HepG2 (cell line): ENCODE results near the gene LRRC45. TPM values are rescaled to one million over a fixed set of nuclear protein-coding genes. Genes with fewer than 3 reads are reported as not detected.

Experiments used
- CREM ChIP-seq, 2 experiments: sonication (generic) in 1 of 2; formaldehyde crosslinking in 1 of 2; IDR thresholded peaks; 2 replicates each; pipeline versions ENCODE4 v1.4.0 to v1.6.1; 2016 to 2020; ENCODE audit warnings: antibody characterized with exemption in 1 of 2, mild to moderate bottlenecking in 1 of 2, missing genetic modification reagents in 1 of 2
- DR1 ChIP-seq: sonication (generic); formaldehyde crosslinking; IDR thresholded peaks from 2 replicates; pipeline ENCODE4 v1.8.0; 2021; ENCODE audit warnings: mild to moderate bottlenecking, missing genetic modification reagents, inconsistent platforms
- FOXO1 ChIP-seq: sonication (generic); formaldehyde crosslinking; IDR thresholded peaks from 2 replicates; pipeline ENCODE4 v1.4.0; 2020; ENCODE audit warnings: missing genetic modification reagents
- HNRNPUL1 ChIP-seq: fragments of 200-400 bp; formaldehyde crosslinking; IDR thresholded peaks from 2 replicates; pipeline ENCODE4 v1.6.1; 2017; ENCODE audit warnings: low read depth, mild to moderate bottlenecking, low read length, moderate library complexity
- IKZF5 ChIP-seq: IDR thresholded peaks from 2 replicates; pipeline ENCODE4 v1.6.1; 2018; ENCODE audit warnings: missing genetic modification reagents, mild to moderate bottlenecking, missing compliant biosample characterization
- JUNB ChIP-seq: sonication (generic); formaldehyde crosslinking; IDR thresholded peaks from 2 replicates; pipeline ENCODE4 v1.8.0; 2022; ENCODE audit warnings: missing genetic modification reagents, mild to moderate bottlenecking, borderline replicate concordance
- KMT2B ChIP-seq: IDR thresholded peaks from 2 replicates; pipeline ENCODE4 v1.6.1; 2016; ENCODE audit warnings: missing genetic modification reagents, missing compliant biosample characterization
- MTF2 ChIP-seq: sonication (generic); formaldehyde crosslinking; IDR thresholded peaks from 2 replicates; pipeline ENCODE4 v1.5.0; 2020; ENCODE audit warnings: missing genetic modification reagents, borderline replicate concordance
- PREB ChIP-seq: sonication (generic); formaldehyde crosslinking; IDR thresholded peaks from 2 replicates; pipeline ENCODE4 v1.4.0; 2020; ENCODE audit warnings: missing genetic modification reagents
- RXRA ChIP-seq: sonication (generic); formaldehyde crosslinking; IDR thresholded peaks from 2 replicates; pipeline ENCODE4 v1.5.1; 2020; ENCODE audit warnings: missing genetic modification reagents
- SMAD3 ChIP-seq: sonication (generic); formaldehyde crosslinking; IDR thresholded peaks from 2 replicates; pipeline ENCODE4 v1.4.0; 2020; ENCODE audit warnings: missing genetic modification reagents
- SMARCE1 ChIP-seq: fragments of 450-650 bp; IDR thresholded peaks from 2 replicates; pipeline ENCODE4 v1.6.1; 2017; ENCODE audit warnings: borderline replicate concordance
- SOX5 ChIP-seq: IDR thresholded peaks from 2 replicates; pipeline ENCODE4 v1.6.1; 2016; ENCODE audit warnings: borderline replicate concordance
- XBP1 ChIP-seq: sonication (generic); formaldehyde crosslinking; IDR thresholded peaks from 2 replicates; pipeline ENCODE4 v1.5.0; 2020; ENCODE audit warnings: missing genetic modification reagents
- ZNF441 ChIP-seq: sonication (generic); formaldehyde crosslinking; IDR thresholded peaks from 2 replicates; pipeline ENCODE4 v1.7.0; 2021; ENCODE audit warnings: missing genetic modification reagents, borderline replicate concordance
- ZNF652 ChIP-seq: IDR thresholded peaks from 2 replicates; pipeline ENCODE4 v1.6.1; 2016; ENCODE audit warnings: low read depth, borderline replicate concordance
- ZNF740 ChIP-seq: sonication (generic); formaldehyde crosslinking; IDR thresholded peaks from 2 replicates; pipeline ENCODE4 v1.4.0; 2020; ENCODE audit warnings: missing genetic modification reagents
- ZNF766 ChIP-seq: sonication (generic); formaldehyde crosslinking; IDR thresholded peaks from 2 replicates; pipeline ENCODE4 v1.5.0; 2020; ENCODE audit warnings: missing genetic modification reagents, borderline replicate concordance
- ZNF850 ChIP-seq: sonication (generic); formaldehyde crosslinking; conservative IDR thresholded peaks from 2 replicates; pipeline ENCODE4 v1.9.0; 2021; ENCODE audit warnings: mild to moderate bottlenecking, missing genetic modification reagents
- polyA plus RNA-seq, 8 experiments: library from polyadenylated mRNA; depleted of rRNA in 3 of 8; stranded (reverse) in 7 of 8; unstranded in 1 of 8; fragments of >200 nt; fragmentation: Illumina TruSeq in 4 of 8; extraction: Trizol in 4 of 8; gene quantifications; 2 replicates each; pipeline versions ENCODE4 v1.2.1 to v1.2.3, GENCODE V29; 2011 to 2016; ENCODE audit warnings: low read depth in 4 of 8, missing spikeins in 1 of 8, mixed read lengths in 1 of 8; ENCODE audit not compliant: insufficient read depth in 1 of 8
- total RNA-seq, 5 experiments: library from RNA; depleted of rRNA; stranded (reverse); fragments of >200 nt; fragmentation: Illumina TruSeq; extraction: Trizol; gene quantifications; 2 replicates each; pipeline ENCODE4 v1.2.3, GENCODE V29; 2016; ENCODE audit warnings: low read depth in 1 of 5
- TF ChIP-seq, protein P1 (sequence below): sonication (generic); formaldehyde crosslinking; IDR thresholded peaks from 2 replicates; pipeline ENCODE4 v1.8.1; 2023; ENCODE audit warnings: missing genetic modification reagents, mild to moderate bottlenecking, borderline replicate concordance
- TF ChIP-seq, protein P2 (sequence below): sonication (generic); formaldehyde crosslinking; IDR thresholded peaks from 2 replicates; pipeline ENCODE4 v1.5.0; 2020; ENCODE audit warnings: missing genetic modification reagents, mild to moderate bottlenecking, borderline replicate concordance
- TF ChIP-seq, protein P3 (sequence below): sonication (generic); formaldehyde crosslinking; IDR thresholded peaks from 2 replicates; pipeline ENCODE4 v1.4.0; 2020; ENCODE audit warnings: low read depth, mild to moderate bottlenecking, missing genetic modification reagents
- TF ChIP-seq, protein P4 (sequence below): sonication (generic); formaldehyde crosslinking; IDR thresholded peaks from 2 replicates; pipeline ENCODE4 v1.4.0; 2020; ENCODE audit warnings: missing genetic modification reagents; ENCODE audit errors: not compliant biosample characterization

LRRC45 gene
- total and polyA plus RNA-seq, 2 of the 13 experiments (the other 11 are each of a cell fraction or from before 2014, with no cell fraction given), result 11.6 to 48.1 TPM

DNA sequence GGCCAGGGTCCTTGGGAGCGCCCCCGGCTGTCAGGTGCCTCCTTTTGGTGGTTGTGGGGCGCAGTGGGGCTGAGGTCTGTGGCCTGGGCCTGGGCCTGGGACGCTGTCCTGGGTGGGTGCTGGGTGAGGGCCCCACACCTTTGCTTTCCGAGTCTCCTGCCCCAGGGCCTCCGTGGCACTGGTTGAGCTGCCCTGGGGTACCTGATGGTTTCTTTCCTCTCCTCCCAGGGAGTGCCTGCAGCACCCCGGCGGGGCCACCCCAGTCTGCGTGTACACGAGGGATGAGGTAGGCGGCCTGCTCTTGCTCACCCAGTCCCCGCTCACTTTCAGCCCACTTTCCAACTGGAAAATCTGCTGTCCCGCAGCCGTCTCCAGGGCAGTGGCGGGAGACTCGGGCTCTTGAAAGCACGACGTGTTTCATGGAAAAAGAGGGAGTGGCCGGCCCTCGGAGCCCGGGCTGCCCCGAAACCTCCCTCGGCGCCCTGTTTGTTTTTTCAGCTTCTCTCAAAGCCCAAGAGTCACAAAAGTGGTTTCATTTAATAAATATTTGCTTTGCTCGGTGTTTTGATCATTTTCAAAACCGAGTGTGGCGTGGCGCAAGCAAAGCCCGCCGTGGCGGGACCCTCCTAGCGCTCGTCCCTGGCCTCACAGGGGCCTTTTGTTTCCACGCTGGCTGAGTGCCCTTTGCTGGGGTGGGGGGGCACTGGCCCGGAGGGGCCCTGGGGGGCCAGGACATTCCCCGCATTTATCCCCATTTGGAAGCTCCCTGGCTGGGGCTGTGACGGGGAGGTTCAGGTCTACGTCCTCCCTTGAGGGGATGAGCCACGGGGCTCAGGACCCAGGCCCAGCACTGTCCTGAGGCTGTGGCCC, 28.3 kb upstream of the LRRC45 start (continued):
- TF ChIP-seq IKZF5 (CRISPR knock-in tag) (peak; percentile 22), PREB (CRISPR knock-in tag) (no peak), SMARCE1 (no peak), HNRNPUL1 (no peak), XBP1 (CRISPR knock-in tag) (no peak), ZNF766 (CRISPR knock-in tag) (0 out of 2 replicates have a peak, but pooled peaks have one; percentile 27), MTF2 (no peak), ZNF441 (CRISPR knock-in tag) (peak; percentile 5; the same call in 1 of the 2 replicates), ZNF740 (CRISPR knock-in tag) (peak; percentile 99), SMAD3 (CRISPR knock-in tag) (peak; percentile 79; the same call in 1 of the 2 replicates), CREM (IDR thresholded peaks at IDR 0.05) (peak; percentile 92), CREM (CRISPR knock-in tag; IDR thresholded peaks at IDR 0.05) (no peak), ZNF652 (CRISPR knock-in tag) (no peak), ZNF850 (CRISPR knock-in tag) (peak; percentile 91; the same call in 1 of the 2 replicates), KMT2B (CRISPR knock-in tag) (no peak; the same call in 1 of the 2 replicates), DR1 (CRISPR knock-in tag) (peak; percentile 82), JUNB (no peak), SOX5 (CRISPR knock-in tag) (peak; percentile 79; the same call in 1 of the 2 replicates), RXRA (no peak; the same call in 1 of the 2 replicates), FOXO1 (CRISPR knock-in tag) (peak; percentile 81; the same call in 1 of the 2 replicates)
- TF ChIP-seq, protein P1, sequence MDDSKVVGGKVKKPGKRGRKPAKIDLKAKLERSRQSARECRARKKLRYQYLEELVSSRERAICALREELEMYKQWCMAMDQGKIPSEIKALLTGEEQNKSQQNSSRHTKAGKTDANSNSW (CRISPR knock-in tag), result no peak
- TF ChIP-seq, protein P2, sequence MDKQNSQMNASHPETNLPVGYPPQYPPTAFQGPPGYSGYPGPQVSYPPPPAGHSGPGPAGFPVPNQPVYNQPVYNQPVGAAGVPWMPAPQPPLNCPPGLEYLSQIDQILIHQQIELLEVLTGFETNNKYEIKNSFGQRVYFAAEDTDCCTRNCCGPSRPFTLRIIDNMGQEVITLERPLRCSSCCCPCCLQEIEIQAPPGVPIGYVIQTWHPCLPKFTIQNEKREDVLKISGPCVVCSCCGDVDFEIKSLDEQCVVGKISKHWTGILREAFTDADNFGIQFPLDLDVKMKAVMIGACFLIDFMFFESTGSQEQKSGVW (CRISPR knock-in tag), result no peak; the same call in 1 of the 2 replicates
- TF ChIP-seq, protein P3, sequence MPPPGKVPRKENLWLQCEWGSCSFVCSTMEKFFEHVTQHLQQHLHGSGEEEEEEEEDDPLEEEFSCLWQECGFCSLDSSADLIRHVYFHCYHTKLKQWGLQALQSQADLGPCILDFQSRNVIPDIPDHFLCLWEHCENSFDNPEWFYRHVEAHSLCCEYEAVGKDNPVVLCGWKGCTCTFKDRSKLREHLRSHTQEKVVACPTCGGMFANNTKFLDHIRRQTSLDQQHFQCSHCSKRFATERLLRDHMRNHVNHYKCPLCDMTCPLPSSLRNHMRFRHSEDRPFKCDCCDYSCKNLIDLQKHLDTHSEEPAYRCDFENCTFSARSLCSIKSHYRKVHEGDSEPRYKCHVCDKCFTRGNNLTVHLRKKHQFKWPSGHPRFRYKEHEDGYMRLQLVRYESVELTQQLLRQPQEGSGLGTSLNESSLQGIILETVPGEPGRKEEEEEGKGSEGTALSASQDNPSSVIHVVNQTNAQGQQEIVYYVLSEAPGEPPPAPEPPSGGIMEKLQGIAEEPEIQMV (CRISPR knock-in tag), result peak; percentile 25; the same call in 1 of the 2 replicates
- TF ChIP-seq, protein P4, sequence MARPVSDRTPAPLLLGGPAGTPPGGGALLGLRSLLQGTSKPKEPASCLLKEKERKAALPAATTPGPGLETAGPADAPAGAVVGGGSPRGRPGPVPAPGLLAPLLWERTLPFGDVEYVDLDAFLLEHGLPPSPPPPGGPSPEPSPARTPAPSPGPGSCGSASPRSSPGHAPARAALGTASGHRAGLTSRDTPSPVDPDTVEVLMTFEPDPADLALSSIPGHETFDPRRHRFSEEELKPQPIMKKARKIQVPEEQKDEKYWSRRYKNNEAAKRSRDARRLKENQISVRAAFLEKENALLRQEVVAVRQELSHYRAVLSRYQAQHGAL (CRISPR knock-in tag), result no peak
